ENCODE data around the gene JDP2. TPM values are rescaled to one million over a fixed set of nuclear protein-coding genes. Genes with fewer than 3 reads are reported as not detected.

JDP2 gene
- total RNA-seq, 1 donor from 2014 or later = 68.6 TPM

DNA sequence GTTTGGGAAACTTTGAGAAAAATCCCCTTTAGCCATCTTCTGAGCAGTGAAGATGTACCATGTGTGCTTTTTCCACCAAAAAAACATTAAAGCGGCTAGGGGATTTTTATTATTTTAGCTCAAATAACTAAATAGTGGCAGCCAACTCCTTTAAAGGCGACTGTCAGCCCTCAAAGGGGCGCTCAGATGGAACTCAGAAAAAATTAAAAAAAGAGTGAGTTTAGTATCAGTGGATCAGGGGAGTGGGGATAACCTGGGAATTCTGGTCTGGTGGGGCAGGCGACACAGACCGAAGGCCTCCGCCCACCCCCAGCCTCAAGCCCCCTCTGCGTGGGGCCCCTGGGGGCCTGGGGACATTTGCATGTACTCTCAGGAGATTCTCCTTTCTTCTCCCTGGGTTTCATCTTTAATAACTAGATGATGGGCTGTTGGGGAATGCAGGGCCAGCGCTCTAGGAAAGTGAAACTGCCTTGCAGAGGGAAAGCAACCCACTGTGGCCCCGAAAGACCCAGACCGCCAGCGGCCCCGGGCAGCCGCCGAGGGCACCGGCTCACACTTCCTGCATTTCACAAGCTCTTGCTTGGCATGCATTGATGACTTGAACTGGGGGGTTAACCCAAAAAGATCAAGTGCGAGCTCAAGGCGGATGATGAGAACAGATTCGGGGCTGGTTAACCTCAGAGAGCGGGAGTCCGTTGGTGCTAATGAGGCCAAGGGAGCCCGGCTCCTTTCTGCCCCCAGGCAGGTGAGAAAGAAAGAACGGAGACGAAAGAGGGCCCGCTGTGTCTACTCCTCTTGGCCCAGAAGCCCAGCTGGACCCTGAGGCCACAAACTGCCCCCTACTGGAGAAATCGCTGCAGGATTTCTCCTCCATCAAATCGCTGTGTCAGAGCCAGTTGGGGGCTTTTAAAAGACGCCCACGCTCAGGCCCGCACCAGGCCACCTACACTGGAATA, 87.1 kb downstream of the JDP2 start:
- DNase-seq (ENCODE audit: low spot score) = peak; percentile 13

GRCh38 chr14:75515629-75515996, 87.8 kb downstream of the JDP2 start:
- no peak for DNase-seq (ENCODE audit: low spot score)

DNA sequence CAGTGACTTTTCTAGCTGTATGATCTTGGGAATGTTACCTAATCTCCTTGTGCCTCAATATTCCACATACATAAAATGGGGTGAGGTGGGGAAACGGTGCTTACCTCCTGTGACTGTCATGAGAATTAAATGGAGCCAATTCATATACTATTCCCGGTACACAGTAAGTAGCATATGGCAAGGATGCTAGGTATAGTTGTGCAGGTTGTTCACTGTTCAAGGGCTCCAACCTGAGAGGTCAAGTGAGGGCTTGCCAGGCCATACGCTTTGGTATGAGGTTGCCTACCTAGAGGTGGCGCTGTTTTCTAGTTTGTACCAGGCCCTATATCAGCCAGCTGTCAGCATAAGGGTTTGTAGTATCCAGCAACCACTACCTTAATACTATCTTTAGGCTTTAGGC, 90.8 kb downstream of the JDP2 start:
- DNase-seq (ENCODE audit: low spot score) = no peak

DNA sequence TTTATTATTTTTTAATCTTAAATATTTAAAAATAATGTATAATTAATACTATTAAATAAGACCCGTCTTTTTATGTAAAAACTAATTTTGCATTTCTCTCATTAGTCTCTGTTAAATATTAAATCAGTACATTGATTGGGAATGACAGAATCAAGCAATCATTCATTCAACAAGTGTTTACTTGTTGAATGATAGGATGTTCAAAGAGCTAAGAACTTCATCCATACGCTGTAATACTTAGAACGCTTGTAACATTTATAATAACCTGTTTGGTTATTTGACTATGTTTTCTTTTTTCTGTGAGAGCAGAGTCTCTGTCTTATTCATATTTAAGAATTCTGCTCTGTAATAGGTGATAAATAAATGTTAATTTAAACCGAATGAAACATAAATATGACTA, 91.6 kb downstream of the JDP2 start:
- no peak for DNase-seq (ENCODE audit: low spot score)

- no peak for DNase-seq (ENCODE audit: low spot score)
Measured at GRCh38 chr14:75519826-75520728, 92.3 kb downstream of the JDP2 start.

- no peak for DNase-seq (ENCODE audit: low spot score)
Measured at GRCh38 chr14:75520852-75521251, 93.0 kb downstream of the JDP2 start.

GRCh38 chr14:75521415-75522199, 93.8 kb downstream of the JDP2 start:
- DNase-seq (ENCODE audit: low spot score) = peak; percentile 22

GRCh38 chr14:75522224-75522982, 94.6 kb downstream of the JDP2 start, which contains the start of gene BATF:
BATF (plus strand) TSS chr14:75522469; CDS start chr14:75522683, 214 bp downstream.
- DNase-seq (ENCODE audit: low spot score) = peak; percentile 14

DNA sequence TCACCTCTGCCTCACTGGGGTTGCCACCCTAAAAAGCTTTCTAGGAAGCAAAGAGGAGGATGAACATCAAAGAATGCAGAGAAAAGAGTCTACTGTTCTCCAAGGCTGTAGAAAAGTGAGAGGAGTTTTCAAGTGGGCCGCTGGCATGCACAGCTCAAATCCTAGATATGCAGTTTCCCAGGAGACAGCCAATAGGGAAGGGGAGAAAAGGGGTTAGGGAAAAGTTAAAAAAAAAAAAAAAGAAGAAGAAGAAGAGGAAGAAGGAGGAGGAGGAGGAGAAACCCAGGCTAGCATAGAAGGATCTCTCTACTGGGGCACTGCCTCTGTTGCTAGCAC, 95.1 kb downstream of the JDP2 start:
- DNase-seq (ENCODE audit: low spot score) = peak; percentile 14

Other genes starting within 250 kb of the JDP2 start
- 1,307 TPM for gene FOS, start 149.2 kb upstream of the JDP2 start, total RNA-seq (ENCODE audit: insufficient read depth, low replicate concordance)
- gene BATF, start 94.4 kb downstream of the JDP2 start, total RNA-seq (ENCODE audit: insufficient read depth, low replicate concordance) = 2.2 TPM
- 2.6 TPM for gene FLVCR2, start 150.6 kb downstream of the JDP2 start, total RNA-seq (ENCODE audit: insufficient read depth, low replicate concordance)
- gene ERG28, start 232.9 kb downstream of the JDP2 start, total RNA-seq (ENCODE audit: insufficient read depth, low replicate concordance) = 1.7 TPM
- 9.6 TPM for gene TTLL5, start 233.2 kb downstream of the JDP2 start, total RNA-seq (ENCODE audit: insufficient read depth, low replicate concordance)